ENCODE measurements around the gene SPINK4.

The SPINK4 gene

DNA sequence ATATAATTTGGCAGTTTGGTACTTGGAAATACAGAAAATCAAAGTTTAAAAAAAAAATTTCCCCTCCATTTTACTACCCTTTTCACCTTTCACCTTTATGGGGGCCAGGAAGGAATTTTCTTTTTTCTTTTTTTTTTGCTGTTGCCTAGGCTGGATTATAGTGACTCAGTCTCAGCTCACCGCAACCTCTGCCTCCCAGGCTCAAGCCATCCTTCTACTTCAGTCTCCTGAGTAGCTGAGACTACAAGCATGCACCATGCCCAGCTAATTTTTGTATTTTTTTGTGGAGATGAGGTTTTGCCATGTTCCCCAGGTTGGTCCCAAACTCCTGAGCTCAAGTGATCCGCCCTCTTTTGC lies 34.0 kb downstream of the SPINK4 start:
- no peak for TF ChIP-seq TAF1 (IDR thresholded peaks at IDR 0.05; ENCODE audit: borderline replicate concordance, insufficient read depth, low read length)
- no peak for TF ChIP-seq POLR2AphosphoS5 (IDR thresholded peaks at IDR 0.05; ENCODE audit: low read depth, low read length)
- TF ChIP-seq FOXP2 (optimal IDR thresholded peaks at IDR 0.05; ENCODE audit: borderline replicate concordance, extremely low read depth, extremely low read length, insufficient read depth), result no peak
- no peak for TF ChIP-seq SIN3A (IDR thresholded peaks at IDR 0.05; ENCODE audit: borderline replicate concordance, insufficient read depth, low read length)
- TF ChIP-seq, protein P1, sequence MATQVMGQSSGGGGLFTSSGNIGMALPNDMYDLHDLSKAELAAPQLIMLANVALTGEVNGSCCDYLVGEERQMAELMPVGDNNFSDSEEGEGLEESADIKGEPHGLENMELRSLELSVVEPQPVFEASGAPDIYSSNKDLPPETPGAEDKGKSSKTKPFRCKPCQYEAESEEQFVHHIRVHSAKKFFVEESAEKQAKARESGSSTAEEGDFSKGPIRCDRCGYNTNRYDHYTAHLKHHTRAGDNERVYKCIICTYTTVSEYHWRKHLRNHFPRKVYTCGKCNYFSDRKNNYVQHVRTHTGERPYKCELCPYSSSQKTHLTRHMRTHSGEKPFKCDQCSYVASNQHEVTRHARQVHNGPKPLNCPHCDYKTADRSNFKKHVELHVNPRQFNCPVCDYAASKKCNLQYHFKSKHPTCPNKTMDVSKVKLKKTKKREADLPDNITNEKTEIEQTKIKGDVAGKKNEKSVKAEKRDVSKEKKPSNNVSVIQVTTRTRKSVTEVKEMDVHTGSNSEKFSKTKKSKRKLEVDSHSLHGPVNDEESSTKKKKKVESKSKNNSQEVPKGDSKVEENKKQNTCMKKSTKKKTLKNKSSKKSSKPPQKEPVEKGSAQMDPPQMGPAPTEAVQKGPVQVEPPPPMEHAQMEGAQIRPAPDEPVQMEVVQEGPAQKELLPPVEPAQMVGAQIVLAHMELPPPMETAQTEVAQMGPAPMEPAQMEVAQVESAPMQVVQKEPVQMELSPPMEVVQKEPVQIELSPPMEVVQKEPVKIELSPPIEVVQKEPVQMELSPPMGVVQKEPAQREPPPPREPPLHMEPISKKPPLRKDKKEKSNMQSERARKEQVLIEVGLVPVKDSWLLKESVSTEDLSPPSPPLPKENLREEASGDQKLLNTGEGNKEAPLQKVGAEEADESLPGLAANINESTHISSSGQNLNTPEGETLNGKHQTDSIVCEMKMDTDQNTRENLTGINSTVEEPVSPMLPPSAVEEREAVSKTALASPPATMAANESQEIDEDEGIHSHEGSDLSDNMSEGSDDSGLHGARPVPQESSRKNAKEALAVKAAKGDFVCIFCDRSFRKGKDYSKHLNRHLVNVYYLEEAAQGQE (IDR thresholded peaks at IDR 0.05; ENCODE audit: insufficient read depth in 1 of 2, low read depth in 2 of 2, low read length in 2 of 2), result no peak

DNA sequence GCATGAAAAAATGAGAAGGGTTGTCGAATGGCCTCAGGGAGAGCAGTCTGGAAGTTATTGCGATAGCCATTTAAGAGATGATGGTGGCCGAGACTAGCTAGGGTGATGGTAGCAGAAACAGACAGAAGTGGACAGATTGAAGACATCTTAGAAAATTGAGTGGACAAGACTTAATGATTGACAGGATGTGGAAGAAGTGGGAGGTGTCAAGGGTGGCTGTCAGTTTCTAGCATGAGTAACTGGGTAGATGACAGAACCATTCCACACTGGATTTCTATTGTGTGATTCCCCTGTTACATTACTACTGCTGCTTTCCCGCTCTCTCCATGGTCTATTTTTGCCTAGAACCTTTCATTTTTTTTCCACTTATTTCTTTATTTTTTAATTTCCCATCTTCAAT lies 37.5 kb downstream of the SPINK4 start:
- TF ChIP-seq, protein P1 (IDR thresholded peaks at IDR 0.05; ENCODE audit: insufficient read depth in 1 of 2, low read depth in 2 of 2, low read length in 2 of 2), result no peak
- no peak for TF ChIP-seq POLR2AphosphoS5 (IDR thresholded peaks at IDR 0.05; ENCODE audit: low read depth, low read length)
- TF ChIP-seq FOXP2 (optimal IDR thresholded peaks at IDR 0.05; ENCODE audit: borderline replicate concordance, extremely low read depth, extremely low read length, insufficient read depth), result no peak
- TF ChIP-seq TAF1 (IDR thresholded peaks at IDR 0.05; ENCODE audit: borderline replicate concordance, insufficient read depth, low read length), result no peak
- TF ChIP-seq SIN3A (IDR thresholded peaks at IDR 0.05; ENCODE audit: borderline replicate concordance, insufficient read depth, low read length), result no peak

DNA sequence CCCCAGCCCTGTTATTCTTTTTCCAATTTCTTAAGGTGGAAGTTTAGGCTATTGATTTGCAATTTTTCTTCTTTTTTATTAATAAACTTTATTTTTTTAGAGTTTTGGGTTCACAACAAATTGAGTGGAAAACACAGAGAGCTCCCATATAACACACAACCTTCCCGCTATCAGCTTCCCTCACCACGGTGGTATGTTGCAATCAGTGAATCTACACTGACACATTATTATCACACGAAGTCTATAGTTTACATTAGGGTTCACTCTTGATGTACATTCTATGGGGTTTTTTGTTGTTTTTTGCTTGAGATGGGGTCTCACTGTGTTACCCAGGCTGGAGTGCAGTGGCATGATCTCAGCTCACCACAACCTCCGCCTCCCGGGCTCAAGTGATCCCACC lies 45.5 kb downstream of the SPINK4 start:
- TF ChIP-seq, protein P1 (IDR thresholded peaks at IDR 0.05; ENCODE audit: insufficient read depth in 1 of 2, low read depth in 2 of 2, low read length in 2 of 2), result no peak
- TF ChIP-seq FOXP2 (optimal IDR thresholded peaks at IDR 0.05; ENCODE audit: borderline replicate concordance, extremely low read depth, extremely low read length, insufficient read depth) (no peak), TAF1 (IDR thresholded peaks at IDR 0.05; ENCODE audit: borderline replicate concordance, insufficient read depth, low read length) (no peak), POLR2AphosphoS5 (IDR thresholded peaks at IDR 0.05; ENCODE audit: low read depth, low read length) (no peak), SIN3A (IDR thresholded peaks at IDR 0.05; ENCODE audit: borderline replicate concordance, insufficient read depth, low read length) (no peak)

GRCh38 chr9:33287087-33287490 lies 47.1 kb downstream of the SPINK4 start:
- TF ChIP-seq SIN3A (IDR thresholded peaks at IDR 0.05; ENCODE audit: borderline replicate concordance, insufficient read depth, low read length) (no peak), POLR2AphosphoS5 (IDR thresholded peaks at IDR 0.05; ENCODE audit: low read depth, low read length) (no peak), FOXP2 (optimal IDR thresholded peaks at IDR 0.05; ENCODE audit: borderline replicate concordance, extremely low read depth, extremely low read length, insufficient read depth) (no peak), TAF1 (IDR thresholded peaks at IDR 0.05; ENCODE audit: borderline replicate concordance, insufficient read depth, low read length) (no peak)
- TF ChIP-seq, protein P1 (IDR thresholded peaks at IDR 0.05; ENCODE audit: insufficient read depth in 1 of 2, low read depth in 2 of 2, low read length in 2 of 2), result no peak

DNA sequence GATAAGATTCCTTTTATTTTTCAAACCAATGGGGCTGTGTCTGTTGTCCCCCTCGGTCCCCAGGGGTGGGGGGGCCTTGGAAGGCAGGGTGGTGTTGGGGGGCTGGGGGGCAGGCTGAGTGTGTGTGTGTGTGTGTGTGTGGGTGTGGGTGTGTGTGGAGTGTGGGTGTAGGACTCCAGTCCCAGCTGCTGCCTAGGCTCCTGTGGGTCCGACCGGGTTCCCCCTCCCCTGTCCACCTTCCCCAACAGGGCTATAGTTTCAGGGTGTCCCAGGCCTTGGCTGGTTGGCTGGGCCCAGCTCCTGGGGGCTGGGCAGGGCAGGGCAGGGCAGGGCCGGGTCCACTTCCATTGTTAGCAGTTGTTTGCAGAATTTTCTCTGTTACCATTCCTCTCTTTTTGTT lies 48.3 kb downstream of the SPINK4 start:
- TF ChIP-seq POLR2AphosphoS5 (IDR thresholded peaks at IDR 0.05; ENCODE audit: low read depth, low read length), result no peak
- no peak for TF ChIP-seq FOXP2 (optimal IDR thresholded peaks at IDR 0.05; ENCODE audit: borderline replicate concordance, extremely low read depth, extremely low read length, insufficient read depth)
- TF ChIP-seq SIN3A (IDR thresholded peaks at IDR 0.05; ENCODE audit: borderline replicate concordance, insufficient read depth, low read length), result no peak
- TF ChIP-seq, protein P1 (IDR thresholded peaks at IDR 0.05; ENCODE audit: insufficient read depth in 1 of 2, low read depth in 2 of 2, low read length in 2 of 2), result no peak
- TF ChIP-seq TAF1 (IDR thresholded peaks at IDR 0.05; ENCODE audit: borderline replicate concordance, insufficient read depth, low read length), result no peak
